CD4-positive, CD25-positive, alpha-beta regulatory T cell (primary cell): ENCODE measurements around the gene PLEKHG3. TPM values are rescaled to one million over a fixed set of nuclear protein-coding genes. Genes with fewer than 3 reads are reported as not detected.

Experiments used
- ATAC-seq, 2 donors: fragments of 150-1000 bp; cut with Tn5 transposase; one replicate each; pipeline ENCODE4 v1.10.0; 2021; ENCODE audit warnings: low read depth in 2 of 2, moderate number of reproducible peaks in 2 of 2, moderate library complexity in 1 of 2
- DNase-seq, 3 donors: peaks; one replicate each; pipeline versions ENCODE4 v3.0.0 to v3.0.0-alpha.2; 2012 to 2022; ENCODE audit warnings: mixed read lengths in 1 of 3
- H3K27ac ChIP-seq: one replicate; pipeline ENCODE4 v1.7.0; 2013; ENCODE audit warnings: mild to moderate bottlenecking, low read length; ENCODE audit not compliant: insufficient read depth, poor library complexity, severe bottlenecking
- H3K27me3 ChIP-seq: one replicate; pipeline ENCODE4 v1.7.0; 2013; ENCODE audit warnings: low read length; ENCODE audit not compliant: control insufficient read depth, insufficient read depth
- H3K36me3 ChIP-seq: one replicate; pipeline ENCODE4 v1.7.0; 2013; ENCODE audit warnings: mild to moderate bottlenecking, low read length, moderate library complexity; ENCODE audit not compliant: control insufficient read depth, insufficient read depth
- H3K4me1 ChIP-seq: 2 replicates; pipeline ENCODE4 v1.7.0; 2013; ENCODE audit warnings: mild to moderate bottlenecking, low read length; ENCODE audit not compliant: insufficient read depth, control insufficient read depth, poor library complexity, severe bottlenecking
- H3K4me3 ChIP-seq: one replicate; pipeline ENCODE4 v1.7.0; 2013; ENCODE audit warnings: low read depth, mild to moderate bottlenecking, low read length, moderate library complexity
- H3K9me3 ChIP-seq, 2 experiments: 1 replicate in 1 of 2; 2 replicates in 1 of 2; pipeline ENCODE4 v1.7.0; 2013; ENCODE audit warnings: low read length in 2 of 2, mild to moderate bottlenecking in 1 of 2, moderate library complexity in 1 of 2; ENCODE audit not compliant: control insufficient read depth in 2 of 2
- H3K27ac Mint-ChIP-seq, 3 donors: one replicate each; pipeline ENCODE4 v1.8.0; 2020 to 2022; ENCODE audit warnings: mild to moderate bottlenecking in 3 of 3, mixed read lengths in 3 of 3, moderate library complexity in 2 of 3
- H3K27me3 Mint-ChIP-seq: one replicate; pipeline ENCODE4 v1.8.0; 2022; ENCODE audit warnings: mild to moderate bottlenecking, mixed read lengths
- H3K36me3 Mint-ChIP-seq: one replicate; pipeline ENCODE4 v1.8.0; 2020; ENCODE audit warnings: mixed read lengths
- H3K4me1 Mint-ChIP-seq, 4 donors: one replicate each; pipeline ENCODE4 v1.8.0; 2020 to 2022; ENCODE audit warnings: mixed read lengths in 4 of 4, mild to moderate bottlenecking in 1 of 4
- H3K4me3 Mint-ChIP-seq, 4 donors: one replicate each; pipeline ENCODE4 v1.8.0; 2020 to 2022; ENCODE audit warnings: mild to moderate bottlenecking in 4 of 4, mixed read lengths in 4 of 4, moderate library complexity in 3 of 4
- H3K9me3 Mint-ChIP-seq, 7 donors: one replicate each; pipeline ENCODE4 v1.8.0; 2020 to 2022; ENCODE audit warnings: mixed read lengths in 7 of 7, mild to moderate bottlenecking in 3 of 7, moderate library complexity in 2 of 7
- polyA plus RNA-seq, 4 donors: library from polyadenylated mRNA; unstranded; fragments of 300-500 nt; fragmentation: Illumina TruSeq; gene quantifications; one replicate each; pipeline ENCODE4 v1.2.3, GENCODE V29; 2021
- total RNA-seq: library from RNA; stranded (reverse); gene quantifications from one replicate; pipeline ENCODE4 v1.2.3, GENCODE V29; 2022

Gene PLEKHG3
- total and polyA plus RNA-seq, 5 donors from 2014 or later = 2.1 to 31.9 (median 4.7) TPM

DNA sequence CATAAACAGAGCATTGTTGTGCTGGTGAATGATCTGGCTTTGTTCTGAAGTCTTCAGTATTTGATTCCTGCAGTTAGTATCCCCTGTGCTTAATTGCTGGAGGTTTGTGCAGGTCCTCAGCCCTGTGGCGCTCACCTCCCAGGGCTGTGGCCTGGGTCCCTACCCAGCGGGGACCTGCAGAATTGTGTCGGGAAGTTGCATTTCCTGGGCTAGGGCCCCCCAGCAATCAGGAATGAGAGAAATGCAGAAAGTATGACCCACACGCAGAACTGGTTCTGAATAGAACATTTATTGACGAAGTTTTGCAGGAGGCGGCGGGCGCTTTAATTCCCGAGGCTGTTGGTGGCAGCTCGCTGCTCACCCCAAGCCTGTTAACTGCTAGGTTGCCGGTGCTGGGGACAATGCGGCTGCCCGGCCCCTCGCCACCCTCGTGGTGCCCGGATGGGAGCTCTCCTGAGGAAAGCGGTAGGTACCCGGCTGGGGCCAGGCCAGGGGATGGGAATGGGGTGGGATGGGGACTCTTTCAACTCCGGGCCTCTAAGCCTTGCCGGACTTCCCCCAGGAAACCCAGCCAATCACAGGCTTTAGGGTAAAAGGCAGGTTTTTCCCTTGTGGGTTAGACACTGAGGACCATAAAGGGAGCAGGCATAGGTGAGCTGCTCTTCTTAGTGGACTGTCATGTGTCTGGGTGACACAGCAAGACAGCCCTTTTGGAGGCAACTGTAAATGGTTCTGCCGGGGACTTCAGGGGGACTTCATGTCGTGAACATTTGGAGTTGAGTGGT, 11.6 kb downstream of the PLEKHG3 start:
- Histone ChIP-seq H3K4me1 (peaks cover 3% of the 10 kb centered on the region), H3K36me3 (no peaks in the 10 kb centered on the region), H3K27ac (no peak overlapping the region), H3K4me3 (no peak overlapping the region), H3K9me3 (peaks cover 13% of the 10 kb centered on the region in 2 experiments), H3K27me3 (peaks cover 5% of the 10 kb centered on the region)
- DNase-seq (no peak), ATAC-seq (no peak)
- Mint-ChIP-seq H3K9me3 (peaks cover 0 to 20% (median 8%) of the 10 kb centered on the region in 7 donors), H3K4me1 (peaks cover 11 to 30% (median 23%) of the 10 kb centered on the region in 4 donors), H3K27me3 (peaks cover 12% of the 10 kb centered on the region), H3K36me3 (peaks cover 5% of the 10 kb centered on the region), H3K4me3 (no peak overlapping the region), H3K27ac (peak overlapping the region in 1 of 3 donors; percentile 66)

DNA sequence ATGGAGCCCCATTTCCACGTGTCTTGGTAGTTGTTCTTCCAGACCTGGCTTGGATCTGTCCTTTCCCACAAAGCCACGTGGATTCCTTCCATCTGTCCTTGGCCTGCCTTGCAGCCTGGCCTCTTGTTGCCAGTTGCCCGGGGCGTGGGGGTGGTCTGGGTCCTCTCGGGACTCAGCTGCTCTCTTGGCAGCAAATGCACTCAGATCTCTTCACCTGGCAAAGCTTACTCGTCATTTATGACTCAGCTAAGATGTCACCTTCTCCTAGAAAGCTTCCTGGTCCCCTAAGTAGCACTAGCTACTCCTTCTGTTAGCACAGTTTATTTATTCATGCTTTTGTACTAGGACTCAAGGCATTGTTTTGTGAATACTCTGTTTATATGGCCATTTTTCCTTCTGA, 13.6 kb downstream of the PLEKHG3 start:
- H3K4me3 Mint-ChIP-seq = peak overlapping the region in 2 of 4 donors; percentile 8 to 33
- H3K27ac ChIP-seq = no peak overlapping the region
- H3K27ac Mint-ChIP-seq = no peak overlapping the region
- peaks cover 5% of the 10 kb centered on the region for H3K27me3 ChIP-seq
- DNase-seq (no peak), ATAC-seq (no peak)
- peaks cover 23% of the 10 kb centered on the region for H3K4me1 ChIP-seq
- H3K4me3 ChIP-seq = no peak overlapping the region
- peaks cover 5% of the 10 kb centered on the region for H3K36me3 Mint-ChIP-seq
- H3K27me3 Mint-ChIP-seq = peaks cover 12% of the 10 kb centered on the region
- H3K9me3 Mint-ChIP-seq = peaks cover 0 to 16% (median 5%) of the 10 kb centered on the region in 7 donors
- H3K36me3 ChIP-seq = no peaks in the 10 kb centered on the region
- peaks cover 13 to 49% (median 30%) of the 10 kb centered on the region in 4 donors for H3K4me1 Mint-ChIP-seq
- H3K9me3 ChIP-seq = peaks cover 13% of the 10 kb centered on the region in 2 experiments

DNA sequence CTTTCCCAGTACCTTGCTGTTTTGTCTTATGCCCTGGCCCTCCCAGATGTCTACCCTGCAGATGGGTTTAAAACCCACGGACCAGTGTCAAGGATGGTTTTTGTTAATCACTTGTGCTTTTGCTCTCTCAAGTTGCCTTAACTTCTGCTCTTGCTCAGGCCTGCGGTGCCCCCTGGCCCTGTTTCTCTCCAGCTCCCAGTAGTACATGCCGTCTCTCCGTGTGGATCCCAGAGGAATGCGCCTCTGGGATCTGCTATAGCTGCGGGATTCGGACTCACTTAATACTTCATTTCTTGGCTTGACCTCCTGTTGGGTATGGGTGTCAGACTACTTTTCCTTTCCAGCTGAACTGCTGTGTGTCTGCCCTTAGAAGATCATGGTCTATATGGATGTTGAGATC, 14.5 kb downstream of the PLEKHG3 start:
- Mint-ChIP-seq H3K4me1 (peaks cover 16 to 57% (median 35%) of the 10 kb centered on the region in 4 donors), H3K9me3 (peaks cover 0 to 10% (median 4%) of the 10 kb centered on the region in 7 donors), H3K4me3 (no peak overlapping the region)

DNA sequence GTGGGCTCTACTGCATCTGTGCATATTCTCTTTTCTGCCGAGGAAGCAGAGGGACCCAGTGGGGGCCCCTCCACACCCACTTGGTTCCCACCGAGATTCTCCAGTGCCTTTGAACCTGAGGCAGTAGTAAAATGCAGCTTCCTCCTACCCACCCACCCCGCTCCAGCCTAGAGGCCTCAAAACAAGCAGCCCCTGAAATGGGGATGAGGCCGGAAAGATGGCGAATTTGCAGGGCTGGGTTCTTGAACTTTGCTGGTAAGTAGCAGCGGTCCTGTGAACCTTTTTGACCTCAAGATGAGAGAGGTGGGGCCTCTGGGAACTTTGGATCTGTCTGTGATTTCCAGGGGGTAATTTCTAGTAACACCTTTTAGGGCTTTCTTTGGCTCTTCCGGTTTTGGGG, 15.4 kb downstream of the PLEKHG3 start:
- no peak for DNase-seq
- Histone ChIP-seq H3K27me3 (no peaks in the 10 kb centered on the region), H3K27ac (no peak overlapping the region), H3K4me3 (no peak overlapping the region), H3K36me3 (no peaks in the 10 kb centered on the region), H3K4me1 (peaks cover 40% of the 10 kb centered on the region), H3K9me3 (no peaks in the 10 kb centered on the region)
- H3K36me3 Mint-ChIP-seq = no peaks in the 10 kb centered on the region
- H3K27ac Mint-ChIP-seq = peak overlapping the region in 1 of 3 donors; percentile 76
- H3K9me3 Mint-ChIP-seq = peaks cover 0 to 7% (median under 1%) of the 10 kb centered on the region in 7 donors
- peak overlapping the region in 1 of 4 donors; percentile 62 for H3K4me3 Mint-ChIP-seq
- peaks cover 5% of the 10 kb centered on the region for H3K27me3 Mint-ChIP-seq
- ATAC-seq = no peak
- H3K4me1 Mint-ChIP-seq = peaks cover 17 to 66% (median 42%) of the 10 kb centered on the region in 4 donors

More for the DNA sequence above, 14.5 kb downstream of the PLEKHG3 start:
- Mint-ChIP-seq H3K27me3 (peaks cover 8% of the 10 kb centered on the region), H3K27ac (peak overlapping the region in 1 of 3 donors; percentile 15), H3K36me3 (peaks cover 5% of the 10 kb centered on the region)
- Histone ChIP-seq H3K27me3 (peaks cover 5% of the 10 kb centered on the region), H3K4me1 (peaks cover 32% of the 10 kb centered on the region), H3K36me3 (no peaks in the 10 kb centered on the region), H3K27ac (no peak overlapping the region), H3K9me3 (peaks cover 7 to 8% of the 10 kb centered on the region in 2 experiments), H3K4me3 (no peak overlapping the region)
- DNase-seq = no peak
- no peak for ATAC-seq

DNA sequence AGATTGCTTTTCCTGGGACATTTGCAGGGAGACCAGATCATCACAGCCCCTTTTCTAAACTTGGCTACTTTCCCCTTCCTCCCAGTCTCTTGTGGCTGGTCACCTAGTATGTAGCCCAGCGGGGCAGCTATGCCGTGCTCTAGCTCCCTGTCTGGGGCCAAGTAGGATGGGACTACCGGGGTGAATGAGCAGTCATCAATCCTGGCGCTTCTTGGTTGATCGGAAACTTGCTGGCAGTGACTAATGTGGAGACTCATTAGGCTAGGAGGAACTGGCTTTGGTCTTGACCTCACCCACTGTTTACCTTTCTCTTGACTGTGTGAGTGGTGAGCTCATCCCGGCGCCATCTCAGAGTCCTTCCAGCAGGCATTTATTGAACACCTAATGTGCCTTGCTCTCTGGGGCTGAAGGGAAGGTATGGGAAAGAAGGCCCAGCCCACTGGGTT, 15.9 kb downstream of the PLEKHG3 start:
- Histone ChIP-seq H3K9me3 (no peaks in the 10 kb centered on the region), H3K4me1 (peaks cover 46% of the 10 kb centered on the region), H3K27me3 (no peaks in the 10 kb centered on the region), H3K4me3 (no peak overlapping the region), H3K27ac (no peak overlapping the region), H3K36me3 (no peaks in the 10 kb centered on the region)
- Mint-ChIP-seq H3K4me1 (peaks cover 17 to 71% (median 44%) of the 10 kb centered on the region in 4 donors), H3K4me3 (peak overlapping the region in 2 of 4 donors; percentile 25 to 62), H3K27me3 (peaks cover 5% of the 10 kb centered on the region), H3K36me3 (no peaks in the 10 kb centered on the region), H3K9me3 (peaks cover 0 to 4% (median 0%) of the 10 kb centered on the region in 7 donors), H3K27ac (peak overlapping the region in 2 of 3 donors; percentile 18 to 76)
- ATAC-seq = no peak
- DNase-seq = no peak

DNA sequence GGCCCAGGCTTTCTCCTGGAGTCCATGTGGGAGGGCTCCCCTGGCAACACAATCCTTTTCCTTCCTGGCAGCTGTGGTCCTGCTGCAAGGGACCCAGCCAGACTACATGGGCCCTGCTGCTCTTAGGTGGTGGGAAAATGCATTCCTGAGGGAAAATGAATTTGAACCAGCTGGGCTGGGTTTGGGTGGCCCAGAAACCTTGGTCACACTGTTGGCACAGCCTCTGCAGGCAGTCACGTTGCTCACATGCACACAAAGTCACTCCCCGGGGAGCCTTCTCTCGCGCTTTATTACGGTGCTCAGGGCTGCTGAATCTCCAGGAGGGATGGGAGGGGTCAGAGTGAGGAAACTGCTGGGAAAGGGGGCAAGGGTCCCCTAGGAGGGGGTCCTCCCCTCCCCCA, 17.2 kb downstream of the PLEKHG3 start:
- Histone ChIP-seq H3K9me3 (no peaks in the 10 kb centered on the region), H3K27ac (no peak overlapping the region), H3K36me3 (no peaks in the 10 kb centered on the region), H3K27me3 (no peaks in the 10 kb centered on the region), H3K4me1 (peaks cover 52% of the 10 kb centered on the region), H3K4me3 (no peak overlapping the region)
- no peak for ATAC-seq
- H3K27ac Mint-ChIP-seq = peak overlapping the region; percentile 35 to 79 (median 51)
- peaks cover 5% of the 10 kb centered on the region for H3K27me3 Mint-ChIP-seq
- peak overlapping the region in 1 of 4 donors; percentile 62 for H3K4me3 Mint-ChIP-seq
- H3K4me1 Mint-ChIP-seq = peaks cover 17 to 80% (median 47%) of the 10 kb centered on the region in 4 donors
- H3K9me3 Mint-ChIP-seq = peaks cover 0 to 4% (median 0%) of the 10 kb centered on the region in 7 donors
- H3K36me3 Mint-ChIP-seq = no peaks in the 10 kb centered on the region
- DNase-seq = no peak

DNA sequence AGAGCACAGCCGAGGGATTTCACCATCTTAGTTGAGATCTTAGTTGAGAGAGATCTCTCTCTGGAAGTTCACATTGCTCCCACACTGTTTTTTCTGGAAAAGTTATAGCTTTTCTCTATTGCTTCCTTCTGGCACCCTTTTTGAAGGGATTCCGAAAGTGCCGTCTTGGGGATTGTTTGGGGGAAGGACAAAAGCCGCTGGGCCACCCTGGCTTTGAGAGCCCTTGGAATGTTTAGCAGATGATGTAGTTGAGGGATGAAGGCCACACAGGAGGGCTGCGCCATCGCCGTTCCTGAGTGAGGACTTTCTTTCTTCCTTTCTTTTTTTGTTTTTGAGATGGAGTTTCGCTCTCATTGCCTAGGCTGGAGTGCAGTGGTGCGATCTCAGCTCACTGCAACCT, 17.7 kb downstream of the PLEKHG3 start:
- H3K4me1 ChIP-seq = peaks cover 57% of the 10 kb centered on the region
- H3K27me3 ChIP-seq = no peaks in the 10 kb centered on the region
- ATAC-seq (no peak), DNase-seq (no peak)
- peaks cover 0 to 4% (median 0%) of the 10 kb centered on the region in 7 donors for H3K9me3 Mint-ChIP-seq
- H3K27me3 Mint-ChIP-seq = peaks cover 5% of the 10 kb centered on the region
- H3K36me3 Mint-ChIP-seq = no peaks in the 10 kb centered on the region
- no peak overlapping the region for H3K4me3 Mint-ChIP-seq
- no peak overlapping the region for H3K27ac ChIP-seq
- peaks cover 17 to 80% (median 47%) of the 10 kb centered on the region in 4 donors for H3K4me1 Mint-ChIP-seq
- H3K36me3 ChIP-seq = no peaks in the 10 kb centered on the region
- peak overlapping the region; percentile 28 to 82 (median 62) for H3K27ac Mint-ChIP-seq
- no peak overlapping the region for H3K4me3 ChIP-seq
- no peaks in the 10 kb centered on the region for H3K9me3 ChIP-seq
